GM12801 (cell line): ENCODE results near the gene NPPA.

Experiments
- CTCF ChIP-seq: IDR thresholded peaks from one replicate; pipeline ENCODE4 v1.5.1; 2011; ENCODE audit warnings: control low read depth; ENCODE audit not compliant: insufficient read length; ENCODE audit errors: extremely low read depth

The NPPA gene

GRCh38 chr1:11851180-11851579, 3.6 kb upstream of the NPPA start:
- TF ChIP-seq CTCF = no peak

- no peak for TF ChIP-seq CTCF
These were observed 2.6 kb upstream of the NPPA start for GRCh38 chr1:11850156-11850555.

DNA sequence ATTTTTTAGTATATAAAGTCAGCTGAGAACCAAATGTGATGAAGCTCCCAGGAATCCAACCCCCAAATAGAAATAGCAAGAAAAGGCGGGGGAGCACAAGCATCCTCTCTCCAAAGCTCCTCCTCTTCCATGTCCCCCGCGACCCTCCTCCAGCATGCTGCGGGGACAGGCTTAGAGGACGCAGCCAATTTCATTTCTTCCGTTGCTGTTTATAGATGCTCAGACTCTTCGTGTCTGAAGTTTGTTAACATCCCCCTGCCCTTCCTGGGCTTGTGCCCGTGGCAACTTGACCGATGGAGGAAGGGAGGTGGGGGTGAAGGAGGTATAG, 754 bp upstream of the NPPA start:
- TF ChIP-seq CTCF = no peak

- TF ChIP-seq CTCF = no peak
These were observed 1.8 kb downstream of the NPPA start for GRCh38 chr1:11845641-11846335.

DNA sequence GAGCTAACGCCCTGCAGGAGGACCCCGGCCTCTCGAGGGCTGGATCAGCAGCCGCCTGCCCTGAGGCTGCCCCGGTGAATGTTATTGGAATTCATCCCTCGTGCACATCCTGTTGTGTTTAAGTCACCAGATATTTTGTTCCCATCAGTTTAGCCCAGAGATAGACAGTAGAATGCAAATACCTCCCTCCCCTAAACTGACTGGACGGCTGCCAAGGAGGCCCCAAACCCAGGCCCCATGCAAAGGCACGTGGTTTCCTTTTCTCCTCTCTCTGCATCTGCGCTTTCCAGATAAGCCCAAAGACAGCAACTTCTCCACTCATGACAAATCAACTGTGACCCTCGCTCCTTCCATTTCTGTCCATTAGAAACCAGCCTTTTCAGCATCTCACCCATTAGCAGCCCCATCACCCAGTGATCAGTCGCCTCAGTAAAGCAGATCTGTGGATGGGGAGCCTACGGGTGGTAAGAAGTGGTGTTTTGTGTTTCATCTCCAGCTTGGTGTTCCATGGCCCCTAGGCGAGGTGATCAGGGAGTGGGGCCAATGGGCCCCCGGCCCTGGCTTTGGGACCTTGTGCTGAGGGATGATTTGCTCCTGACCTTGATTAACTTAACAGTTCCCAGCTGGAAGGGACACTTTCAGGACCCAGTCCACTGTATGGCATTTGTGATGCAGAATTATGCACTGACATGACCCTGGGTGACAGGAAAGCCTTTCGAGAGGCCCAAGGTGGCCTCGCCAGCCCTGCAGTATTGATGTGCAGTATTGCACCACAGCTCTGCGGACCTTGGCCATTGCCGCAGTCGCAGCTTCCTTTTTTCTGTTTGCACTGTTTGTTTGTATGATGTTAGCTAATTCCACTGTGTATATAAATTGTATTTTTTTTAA, 5.2 kb downstream of the NPPA start:
- no peak for TF ChIP-seq CTCF

DNA sequence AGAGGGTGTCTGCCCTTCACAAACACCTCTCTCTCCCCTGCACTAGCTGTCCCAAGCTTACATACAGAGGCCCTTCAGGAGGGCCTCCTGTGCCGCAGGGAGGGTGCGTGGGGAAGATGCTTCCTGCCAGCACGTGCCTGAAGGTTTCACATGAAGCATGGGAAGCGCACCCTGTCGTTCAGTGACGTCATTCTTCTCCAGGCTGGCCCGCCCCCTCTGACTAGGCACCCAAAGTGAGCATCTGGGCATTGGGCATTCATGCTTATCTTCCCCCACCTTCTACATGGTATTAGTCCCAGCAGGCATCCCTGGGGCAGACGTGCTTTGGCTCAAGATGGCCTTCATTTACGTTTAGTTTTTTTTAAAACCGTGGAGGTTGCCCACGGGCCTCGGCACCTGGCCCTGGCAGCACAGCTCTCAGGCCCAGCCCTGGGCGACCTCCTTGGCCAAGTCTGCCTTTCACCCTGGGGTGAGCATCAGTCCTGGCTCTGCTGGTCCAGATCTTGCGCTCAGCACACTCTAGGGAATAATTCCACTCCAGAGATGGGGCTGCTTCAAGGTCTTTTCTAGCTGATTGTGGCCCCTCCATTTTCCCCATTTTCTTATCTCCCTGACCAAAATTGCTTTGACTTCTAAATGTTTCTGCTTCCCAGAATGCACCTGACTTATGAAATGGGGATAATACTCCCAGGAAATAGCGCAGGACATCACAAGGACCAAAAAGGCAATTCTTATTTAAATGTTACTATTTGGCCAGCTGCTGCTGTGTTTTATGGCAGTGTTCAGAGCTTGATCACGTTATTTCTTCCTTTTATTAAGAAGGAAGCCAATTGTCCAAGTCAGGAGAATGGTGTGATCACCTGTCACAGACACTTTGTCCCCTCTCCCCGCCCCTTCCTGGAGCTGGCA, 6.1 kb downstream of the NPPA start:
- no peak for TF ChIP-seq CTCF
